ENCODE measurements around the gene KCNK5. TPM values are rescaled to one million over a fixed set of nuclear protein-coding genes. Genes with fewer than 3 reads are reported as not detected.
A peak's percentile ranks its signal among the peaks of the same experiment; 100 is the strongest.

Gene KCNK5
- total RNA-seq, 1 donor from 2014 or later, result 10.9 TPM

GRCh38 chr6:39263303-39264037, 34.2 kb upstream of the KCNK5 start:
- DNase-seq (no peak), ATAC-seq (peak; percentile 71 to 88)
- H3K36me3 ChIP-seq, result no peaks in the 10 kb centered on the region
- H3K27ac ChIP-seq, result no peak overlapping the region
- peaks cover 9% of the 10 kb centered on the region for H3K4me1 ChIP-seq
- H3K9me3 ChIP-seq, result no peaks in the 10 kb centered on the region
- intact Hi-C loops (cut with DNase I), result no loop called here
- no peak for TF ChIP-seq CTCF (IDR thresholded peaks at IDR 0.05)
- no peak overlapping the region for H3K4me3 ChIP-seq
- H3K27me3 ChIP-seq (ENCODE audit: low read depth), result no peaks in the 10 kb centered on the region

GRCh38 chr6:39261751-39262150, 32.5 kb upstream of the KCNK5 start:
- Histone ChIP-seq H3K27me3 (ENCODE audit: low read depth) (no peaks in the 10 kb centered on the region), H3K36me3 (no peaks in the 10 kb centered on the region), H3K27ac (no peak overlapping the region), H3K9me3 (no peaks in the 10 kb centered on the region), H3K4me3 (no peak overlapping the region), H3K4me1 (peaks cover 9% of the 10 kb centered on the region)
- no peak for ATAC-seq
- DNase-seq, result no peak
- intact Hi-C loops (cut with DNase I), result no loop called here
- no peak for TF ChIP-seq CTCF (IDR thresholded peaks at IDR 0.05)

GRCh38 chr6:39260953-39261352, 31.7 kb upstream of the KCNK5 start:
- DNase-seq, result no peak

GRCh38 chr6:39260456-39260855, 31.2 kb upstream of the KCNK5 start:
- ATAC-seq (no peak), DNase-seq (no peak)
- Histone ChIP-seq H3K27ac (no peak overlapping the region), H3K4me1 (peaks cover 9% of the 10 kb centered on the region), H3K4me3 (no peak overlapping the region), H3K9me3 (no peaks in the 10 kb centered on the region), H3K36me3 (no peaks in the 10 kb centered on the region), H3K27me3 (ENCODE audit: low read depth) (no peaks in the 10 kb centered on the region)
- intact Hi-C loops (cut with DNase I), result no loop called here
- no peak for TF ChIP-seq CTCF (IDR thresholded peaks at IDR 0.05)

More at GRCh38 chr6:39260953-39261352, 31.7 kb upstream of the KCNK5 start:
- H3K4me1 ChIP-seq, result peaks cover 9% of the 10 kb centered on the region
- no peaks in the 10 kb centered on the region for H3K27me3 ChIP-seq (ENCODE audit: low read depth)
- intact Hi-C loops (cut with DNase I), result no loop called here
- TF ChIP-seq CTCF (IDR thresholded peaks at IDR 0.05), result no peak
- no peak for ATAC-seq
- no peak overlapping the region for H3K4me3 ChIP-seq
- no peak overlapping the region for H3K27ac ChIP-seq
- H3K9me3 ChIP-seq, result no peaks in the 10 kb centered on the region
- H3K36me3 ChIP-seq, result no peaks in the 10 kb centered on the region

GRCh38 chr6:39256294-39256940, 27.1 kb upstream of the KCNK5 start:
- intact Hi-C loops (cut with DNase I), result no loop called here
- H3K27ac ChIP-seq, result no peak overlapping the region
- DNase-seq (no peak), ATAC-seq (no peak)
- no peaks in the 10 kb centered on the region for H3K36me3 ChIP-seq
- no peak for TF ChIP-seq CTCF (IDR thresholded peaks at IDR 0.05)
- no peak overlapping the region for H3K4me3 ChIP-seq
- H3K4me1 ChIP-seq, result no peaks in the 10 kb centered on the region
- H3K9me3 ChIP-seq, result no peaks in the 10 kb centered on the region
- H3K27me3 ChIP-seq (ENCODE audit: low read depth), result no peaks in the 10 kb centered on the region

All from lower lobe of right lung (tissue), 2 donors.